Stimulated activated CD8-positive, alpha-beta memory T cell treated with anti-CD3 and anti-CD28 coated beads, Interleukin-7, amount 100 ng/mL, for 4 hours (primary cell): ENCODE data around the gene PRDM2.

Experiments used
- DNase-seq, 2 donors: peaks; one replicate each; pipeline ENCODE4 v3.0.0-alpha.2; 2020; ENCODE audit warnings: low read depth in 2 of 2

Gene PRDM2

GRCh38 chr1:13842497-13842896 lies 142.5 kb downstream of the PRDM2 start:
- DNase-seq: no peak

GRCh38 chr1:13851726-13852125 lies 151.7 kb downstream of the PRDM2 start:
- DNase-seq: no peak

GRCh38 chr1:13855554-13855953 lies 155.6 kb downstream of the PRDM2 start:
- DNase-seq: no peak

- DNase-seq: no peak
Observed at GRCh38 chr1:13860031-13860430, 160.0 kb downstream of the PRDM2 start.

- no peak for DNase-seq
Observed at GRCh38 chr1:13864760-13865159, 164.8 kb downstream of the PRDM2 start.

- no peak for DNase-seq
Observed at GRCh38 chr1:13865851-13866250, 165.9 kb downstream of the PRDM2 start.

GRCh38 chr1:13867603-13868002 lies 167.6 kb downstream of the PRDM2 start:
- no peak for DNase-seq

GRCh38 chr1:13869172-13869797 lies 169.3 kb downstream of the PRDM2 start:
- DNase-seq: no peak

GRCh38 chr1:13871413-13871812 lies 171.4 kb downstream of the PRDM2 start:
- DNase-seq: no peak

GRCh38 chr1:13871886-13872285 lies 171.9 kb downstream of the PRDM2 start:
- DNase-seq: no peak

GRCh38 chr1:13873032-13873431 lies 173.0 kb downstream of the PRDM2 start:
- no peak for DNase-seq
